BE2C (cell line): ENCODE results near the gene SRP54.

Experiments
- DNase-seq: peaks from one replicate; pipeline ENCODE4 v3.0.0-alpha.2; 2020
- H3K27me3 ChIP-seq: fragments of 250-450 bp; sonication (Bioruptor Pico); 2 replicates; pipeline ENCODE4 v1.5.1; 2020; ENCODE audit warnings: mild to moderate bottlenecking
- H3K36me3 ChIP-seq: fragments of 250-450 bp; sonication (Bioruptor Pico); 2 replicates; pipeline ENCODE4 v1.5.1; 2020; ENCODE audit warnings: mild to moderate bottlenecking
- H3K4me1 ChIP-seq: fragments of 250-450 bp; sonication (Bioruptor Pico); 2 replicates; pipeline ENCODE4 v1.5.1; 2020
- H3K4me3 ChIP-seq: 2 replicates; pipeline ENCODE4 v1.5.1; 2011; ENCODE audit warnings: low read depth, low read length
- H3K9me3 ChIP-seq: fragments of 250-450 bp; sonication (Bioruptor Pico); 2 replicates; pipeline ENCODE4 v1.5.1; 2020
- TF ChIP-seq, protein P1 (sequence below): IDR thresholded peaks from 2 replicates; pipeline ENCODE4 v1.5.1; 2012; ENCODE audit warnings: mild to moderate bottlenecking, low read depth, low read length

The SRP54 gene

DNA sequence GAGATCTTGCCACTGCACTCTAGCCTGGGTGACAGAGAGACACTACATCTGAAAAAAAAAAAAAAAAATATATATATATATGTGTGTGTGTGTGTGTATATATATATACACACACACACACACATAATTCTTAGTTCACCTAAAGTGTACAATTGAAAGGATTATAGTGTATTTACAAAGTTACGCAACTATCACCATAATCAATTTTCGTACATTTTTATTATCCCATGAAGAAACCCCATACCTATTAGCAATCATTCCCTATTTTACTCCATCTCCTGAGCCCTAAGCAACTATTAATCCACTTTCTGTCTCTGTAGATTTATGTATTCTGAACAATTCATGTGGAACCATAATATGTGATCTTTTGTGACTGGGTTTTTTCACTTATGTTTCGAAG is 4.4 kb downstream of the SRP54 start:
- H3K9me3 ChIP-seq: no peaks in the 10 kb centered on the region
- no peaks in the 10 kb centered on the region for H3K36me3 ChIP-seq
- H3K4me1 ChIP-seq: no peaks in the 10 kb centered on the region
- TF ChIP-seq, protein P1, sequence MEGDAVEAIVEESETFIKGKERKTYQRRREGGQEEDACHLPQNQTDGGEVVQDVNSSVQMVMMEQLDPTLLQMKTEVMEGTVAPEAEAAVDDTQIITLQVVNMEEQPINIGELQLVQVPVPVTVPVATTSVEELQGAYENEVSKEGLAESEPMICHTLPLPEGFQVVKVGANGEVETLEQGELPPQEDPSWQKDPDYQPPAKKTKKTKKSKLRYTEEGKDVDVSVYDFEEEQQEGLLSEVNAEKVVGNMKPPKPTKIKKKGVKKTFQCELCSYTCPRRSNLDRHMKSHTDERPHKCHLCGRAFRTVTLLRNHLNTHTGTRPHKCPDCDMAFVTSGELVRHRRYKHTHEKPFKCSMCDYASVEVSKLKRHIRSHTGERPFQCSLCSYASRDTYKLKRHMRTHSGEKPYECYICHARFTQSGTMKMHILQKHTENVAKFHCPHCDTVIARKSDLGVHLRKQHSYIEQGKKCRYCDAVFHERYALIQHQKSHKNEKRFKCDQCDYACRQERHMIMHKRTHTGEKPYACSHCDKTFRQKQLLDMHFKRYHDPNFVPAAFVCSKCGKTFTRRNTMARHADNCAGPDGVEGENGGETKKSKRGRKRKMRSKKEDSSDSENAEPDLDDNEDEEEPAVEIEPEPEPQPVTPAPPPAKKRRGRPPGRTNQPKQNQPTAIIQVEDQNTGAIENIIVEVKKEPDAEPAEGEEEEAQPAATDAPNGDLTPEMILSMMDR: no peak
- DNase-seq: no peak
- no peaks in the 10 kb centered on the region for H3K27me3 ChIP-seq
- no peak overlapping the region for H3K4me3 ChIP-seq

DNA sequence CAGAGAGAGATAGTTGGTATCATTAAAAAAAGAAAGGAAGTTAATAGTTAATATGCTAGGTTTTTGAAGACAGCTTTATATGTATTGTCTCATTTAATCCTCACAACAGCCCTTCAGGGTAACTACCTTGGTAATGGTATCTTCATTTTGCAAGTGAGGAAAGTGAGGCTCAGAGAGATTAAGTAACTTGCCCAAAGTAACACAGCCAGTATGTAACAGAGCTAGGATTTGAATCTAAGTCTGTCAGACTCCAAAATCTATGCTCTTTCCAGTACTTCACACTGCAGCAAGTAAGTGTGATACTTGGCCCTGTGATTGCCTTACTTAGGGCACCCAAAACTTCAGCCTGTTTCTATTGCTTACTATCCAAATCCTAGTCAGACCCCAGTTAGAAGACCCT is 7.0 kb downstream of the SRP54 start:
- no peak overlapping the region for H3K4me3 ChIP-seq
- H3K4me1 ChIP-seq: no peaks in the 10 kb centered on the region
- H3K27me3 ChIP-seq: no peaks in the 10 kb centered on the region
- DNase-seq: no peak
- no peaks in the 10 kb centered on the region for H3K36me3 ChIP-seq
- TF ChIP-seq, protein P1: no peak
- H3K9me3 ChIP-seq: no peaks in the 10 kb centered on the region

DNA sequence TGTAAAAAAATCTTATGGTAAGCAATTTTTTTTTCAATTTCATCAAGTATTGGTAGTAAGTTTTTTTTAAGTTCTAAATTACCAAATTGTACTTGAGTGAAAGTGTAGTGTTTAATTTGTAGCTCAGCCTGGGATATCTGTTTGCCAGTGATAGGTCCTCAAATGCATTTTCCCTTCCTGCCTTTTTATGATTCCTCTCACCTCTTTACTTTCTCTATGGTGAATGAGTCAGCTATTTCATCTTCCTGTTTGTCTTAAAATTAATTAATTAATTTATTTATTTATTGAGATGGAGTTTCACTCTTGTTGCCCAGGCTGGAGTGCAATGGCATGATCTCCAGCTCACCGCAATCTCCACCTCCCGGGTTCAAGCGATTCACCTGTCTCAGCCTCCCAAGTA is 10.6 kb downstream of the SRP54 start:
- H3K36me3 ChIP-seq: no peaks in the 10 kb centered on the region; the same call in 1 of the 2 replicates
- H3K9me3 ChIP-seq: no peaks in the 10 kb centered on the region
- no peaks in the 10 kb centered on the region for H3K4me1 ChIP-seq
- no peak overlapping the region for H3K4me3 ChIP-seq
- TF ChIP-seq, protein P1: no peak
- no peaks in the 10 kb centered on the region for H3K27me3 ChIP-seq
- no peak for DNase-seq

DNA sequence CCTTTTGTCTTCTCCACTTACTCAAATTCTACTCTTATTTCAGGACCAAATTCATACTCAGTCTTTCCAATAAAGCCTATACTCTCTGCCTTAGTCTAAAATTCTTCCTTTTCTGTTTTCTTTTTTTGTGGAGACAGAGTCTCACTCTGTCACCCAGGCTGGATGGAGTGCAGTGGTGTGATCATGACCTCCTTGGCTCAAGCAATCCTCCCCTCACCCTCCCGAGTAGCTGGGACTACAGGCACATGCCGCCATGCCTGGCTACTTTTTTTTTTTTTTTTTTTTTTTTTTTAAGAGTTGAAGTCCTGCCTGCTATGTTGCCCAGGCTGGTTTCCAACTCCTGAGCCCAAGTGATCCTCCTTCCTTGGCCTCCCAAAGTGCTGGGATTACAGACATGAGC is 11.9 kb downstream of the SRP54 start:
- no peak for DNase-seq
- Histone ChIP-seq H3K4me3 (no peak overlapping the region), H3K4me1 (no peaks in the 10 kb centered on the region), H3K9me3 (no peaks in the 10 kb centered on the region), H3K27me3 (no peaks in the 10 kb centered on the region), H3K36me3 (peaks cover 4% of the 10 kb centered on the region; the same call in 1 of the 2 replicates)
- TF ChIP-seq, protein P1: no peak

DNA sequence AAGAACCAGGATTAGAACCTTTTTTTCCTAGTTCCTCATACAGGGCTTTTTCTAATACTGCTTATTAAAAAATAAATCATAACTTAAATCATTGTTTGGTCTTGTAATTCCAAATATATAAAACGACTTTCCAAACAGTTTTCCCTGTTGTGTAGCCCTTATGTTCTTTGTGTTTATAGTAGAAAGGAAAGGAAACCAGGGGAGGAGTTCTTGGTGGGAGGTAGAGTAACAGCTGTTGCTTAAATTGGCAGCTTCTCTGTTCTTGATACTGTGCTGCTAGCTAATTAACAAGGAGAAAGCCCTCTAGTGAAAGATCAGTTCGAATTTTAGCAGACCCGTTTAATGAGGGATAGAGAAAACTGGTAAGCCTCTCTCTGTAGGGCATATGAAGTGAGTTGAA is 15.0 kb downstream of the SRP54 start:
- DNase-seq: no peak
- TF ChIP-seq, protein P1: no peak
- H3K27me3 ChIP-seq: no peaks in the 10 kb centered on the region
- H3K36me3 ChIP-seq: peaks cover 12% of the 10 kb centered on the region
- H3K4me3 ChIP-seq: no peak overlapping the region
- H3K4me1 ChIP-seq: no peaks in the 10 kb centered on the region
- no peaks in the 10 kb centered on the region for H3K9me3 ChIP-seq

DNA sequence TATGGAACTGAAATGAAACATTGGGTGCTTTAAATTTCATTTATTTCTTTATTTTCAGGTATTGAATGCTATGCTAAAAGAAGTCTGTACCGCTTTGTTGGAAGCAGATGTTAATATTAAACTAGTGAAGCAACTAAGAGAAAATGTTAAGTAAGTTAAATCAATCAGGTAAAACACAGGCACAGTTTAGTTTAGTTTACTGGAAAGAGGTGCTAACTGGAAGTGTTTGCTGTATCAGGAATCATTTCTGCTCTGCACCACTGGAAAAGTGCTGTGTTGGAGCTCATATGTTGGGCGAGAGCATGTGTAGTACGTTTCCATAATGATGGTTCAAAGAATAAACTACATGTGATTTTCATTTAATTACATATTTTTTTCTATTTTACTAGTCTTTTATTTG is 16.7 kb downstream of the SRP54 start:
- no peaks in the 10 kb centered on the region for H3K4me1 ChIP-seq
- no peaks in the 10 kb centered on the region for H3K27me3 ChIP-seq
- DNase-seq: no peak
- TF ChIP-seq, protein P1: no peak
- no peaks in the 10 kb centered on the region for H3K9me3 ChIP-seq
- H3K4me3 ChIP-seq: no peak overlapping the region
- peaks cover 14% of the 10 kb centered on the region for H3K36me3 ChIP-seq
